HT1080 (cell line): ENCODE data around the gene CAMK2D. TPM values are rescaled to one million over a fixed set of nuclear protein-coding genes. Genes with fewer than 3 reads are reported as not detected.

Source experiments
- DNase-seq: peaks from one replicate; pipeline ENCODE4 v3.0.0-alpha.2; 2015; ENCODE audit warnings: low read depth
- total RNA-seq: library from RNA; depleted of rRNA; stranded (reverse); fragments of >200 nt; shearing (Covaris generic); gene quantifications from 2 replicates; pipeline ENCODE4 v1.2.3, GENCODE V29; 2014

Gene CAMK2D
- total RNA-seq, 1 experiment from 2014 or later: 10.6 TPM

DNA sequence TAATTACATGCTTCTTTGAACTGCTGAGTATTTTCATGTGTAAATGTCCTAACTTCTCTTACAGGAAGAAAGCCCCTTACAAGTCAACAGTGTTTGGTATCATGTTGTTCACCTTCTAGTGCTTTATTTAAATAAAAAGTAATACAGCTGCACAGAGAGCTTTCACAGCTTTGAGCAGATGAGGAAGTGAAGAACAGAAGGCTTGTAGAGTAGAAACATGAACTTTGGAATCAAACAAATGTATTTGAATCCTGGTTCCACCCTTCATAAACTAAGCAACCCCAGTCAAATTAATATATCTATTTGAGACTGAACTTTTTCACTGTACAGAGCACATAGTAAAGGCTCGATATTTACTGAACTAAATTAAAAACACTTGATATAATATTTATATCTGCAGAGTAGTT lies 120.5 kb downstream of the CAMK2D start:
- no peak for DNase-seq

DNA sequence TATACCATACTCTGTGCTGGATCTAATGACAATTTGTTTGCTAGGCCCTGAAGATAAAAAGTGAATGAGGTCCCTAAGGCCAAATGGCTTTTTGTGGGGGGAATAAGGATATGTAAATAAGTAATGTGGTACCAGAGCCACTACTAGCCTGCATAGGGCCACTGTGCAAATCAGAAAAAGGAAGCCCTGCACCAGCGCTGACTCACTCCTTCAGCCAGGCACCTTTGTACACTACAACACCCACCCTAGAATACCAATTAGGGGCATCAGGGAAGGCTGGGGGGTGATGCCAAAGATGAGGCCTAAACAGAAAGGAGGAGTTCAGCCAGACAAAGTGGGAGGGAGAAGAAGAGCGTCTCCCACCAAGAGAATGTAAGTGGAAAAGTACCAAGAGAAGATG lies 122.2 kb downstream of the CAMK2D start:
- no peak for DNase-seq

DNA sequence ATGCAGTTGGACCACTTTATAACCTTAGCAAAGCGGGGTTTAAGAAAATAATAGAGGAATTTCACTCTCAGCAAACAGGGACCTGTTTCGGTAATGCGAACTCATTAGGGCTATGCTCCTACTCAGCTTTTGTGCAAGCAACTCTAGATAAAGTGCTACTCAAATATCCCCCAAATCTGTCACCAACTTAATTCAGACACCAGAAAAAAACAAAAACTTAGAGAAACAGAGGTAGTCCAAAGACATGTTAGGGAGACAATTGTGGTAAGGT lies 123.0 kb downstream of the CAMK2D start:
- DNase-seq: no peak

GRCh38 chr4:113637823-113638561 lies 123.5 kb downstream of the CAMK2D start:
- DNase-seq: no peak

- peak; percentile 32 for DNase-seq
These were observed 124.2 kb downstream of the CAMK2D start for GRCh38 chr4:113637363-113637762.

GRCh38 chr4:113636877-113637276 lies 124.7 kb downstream of the CAMK2D start:
- DNase-seq: peak; percentile 73

GRCh38 chr4:113636438-113636818 lies 125.1 kb downstream of the CAMK2D start:
- DNase-seq: peak; percentile 6

GRCh38 chr4:113635739-113636437 lies 125.7 kb downstream of the CAMK2D start:
- DNase-seq: peak; percentile 4

DNA sequence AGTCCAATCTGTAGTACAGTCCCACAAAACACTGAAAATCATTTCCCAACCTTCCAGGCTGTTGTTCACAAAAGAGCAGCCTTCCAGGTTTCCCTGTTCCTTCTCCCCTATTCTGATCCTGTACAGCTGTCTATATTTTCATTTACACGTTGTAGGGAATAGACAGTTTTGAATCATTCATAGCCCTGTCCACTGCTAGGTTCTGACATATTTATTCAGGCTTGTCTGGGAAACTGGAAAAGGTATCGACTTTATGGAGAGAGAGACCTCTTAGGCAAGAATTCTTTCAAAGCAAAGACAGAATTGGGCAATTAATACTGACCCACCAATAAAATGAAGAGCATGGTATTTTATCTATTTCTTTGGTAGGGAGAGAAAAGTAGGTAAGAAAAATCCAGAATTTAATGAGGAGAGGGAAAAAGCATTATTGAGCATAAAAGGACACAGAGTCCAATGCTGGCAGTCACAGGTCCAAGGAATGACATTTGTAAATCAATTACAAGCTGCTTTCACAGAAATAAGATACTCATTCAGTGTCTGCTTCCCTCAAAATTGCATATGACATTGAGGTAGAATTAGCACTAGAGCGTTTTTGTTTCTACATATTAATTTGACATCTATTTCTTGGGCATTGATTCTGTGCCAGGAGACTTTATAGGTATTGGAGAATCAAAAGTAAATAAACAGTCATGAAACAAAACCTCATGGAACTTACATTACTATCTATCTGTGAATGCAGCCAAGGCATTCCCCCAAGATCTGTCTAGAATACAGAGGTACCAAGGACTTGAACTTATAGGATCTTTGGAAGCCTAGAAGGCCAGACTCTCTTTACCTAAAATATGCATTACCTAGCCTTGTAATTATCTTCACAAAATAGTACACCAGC lies 127.2 kb downstream of the CAMK2D start:
- no peak for DNase-seq

DNA sequence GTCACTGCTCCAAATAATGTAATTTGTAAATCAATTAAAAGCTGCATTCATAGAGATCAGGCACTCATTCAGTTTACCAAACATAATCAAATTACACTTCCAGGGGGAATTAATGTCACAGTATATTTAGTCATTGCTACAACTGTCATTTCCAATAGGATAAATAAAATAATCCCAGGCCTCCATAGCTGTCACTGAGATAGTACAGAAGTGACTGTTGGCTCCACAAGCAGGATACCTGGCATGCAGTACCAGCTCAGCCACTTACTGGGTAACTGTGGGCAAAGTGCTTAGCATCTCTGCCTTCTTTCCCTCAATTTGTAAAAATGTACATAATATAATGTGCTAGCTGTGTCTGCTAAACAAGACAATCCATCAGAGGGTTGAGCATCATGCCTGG lies 128.1 kb downstream of the CAMK2D start:
- DNase-seq: no peak

DNA sequence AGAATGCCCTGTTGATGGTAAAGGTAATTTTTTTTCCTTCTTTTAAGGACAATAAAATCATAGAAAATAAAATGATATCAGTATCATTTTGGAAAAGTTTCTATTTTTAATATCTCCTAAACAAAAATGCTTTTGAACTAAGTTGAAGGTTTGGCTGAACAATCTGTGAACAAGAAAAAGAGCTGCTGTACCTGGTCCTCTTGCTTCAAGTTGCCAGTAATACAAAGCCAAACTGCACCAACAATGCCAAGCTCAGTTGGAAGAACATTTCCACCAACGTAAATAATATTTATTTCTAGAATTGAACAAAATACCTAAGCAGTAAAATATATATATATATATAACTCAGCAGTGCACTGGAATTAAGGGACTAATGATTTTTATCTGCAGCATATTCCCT lies 132.8 kb downstream of the CAMK2D start:
- DNase-seq: no peak

GRCh38 chr4:113627321-113627720 lies 134.2 kb downstream of the CAMK2D start:
- DNase-seq: no peak

- no peak for DNase-seq
These were observed 135.6 kb downstream of the CAMK2D start for GRCh38 chr4:113625902-113626301.

DNA sequence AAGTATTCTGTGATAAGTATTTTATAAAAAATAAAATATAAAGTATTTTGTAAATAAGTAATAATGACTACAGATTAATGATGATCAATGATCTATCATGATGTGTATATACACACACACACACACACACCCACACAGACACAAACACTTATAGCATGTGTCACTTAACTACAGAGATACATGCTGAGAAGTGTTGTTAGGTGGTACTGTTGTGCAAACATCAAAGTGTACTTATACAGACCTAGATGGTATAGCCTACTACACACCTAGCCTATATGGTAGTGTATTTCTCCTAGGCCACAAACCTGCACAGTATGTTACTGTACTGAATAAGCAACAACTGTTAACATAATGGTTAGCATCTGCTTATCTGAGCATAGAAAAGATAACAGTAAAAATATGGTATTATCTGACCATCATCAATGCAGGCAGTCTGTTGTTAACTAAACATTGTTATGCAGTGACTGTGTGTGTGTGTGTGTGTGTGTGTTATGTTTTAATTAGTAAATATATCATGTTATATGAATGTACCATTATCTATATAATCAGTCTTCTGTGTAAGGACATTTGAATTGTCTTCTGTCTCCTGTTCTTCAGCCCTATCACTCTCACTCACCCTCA lies 138.2 kb downstream of the CAMK2D start:
- no peak for DNase-seq

GRCh38 chr4:113621633-113622032 lies 139.9 kb downstream of the CAMK2D start:
- no peak for DNase-seq

GRCh38 chr4:113620032-113620431 lies 141.5 kb downstream of the CAMK2D start:
- no peak for DNase-seq

- DNase-seq: no peak
These were observed 142.0 kb downstream of the CAMK2D start for GRCh38 chr4:113619526-113619925.

DNA sequence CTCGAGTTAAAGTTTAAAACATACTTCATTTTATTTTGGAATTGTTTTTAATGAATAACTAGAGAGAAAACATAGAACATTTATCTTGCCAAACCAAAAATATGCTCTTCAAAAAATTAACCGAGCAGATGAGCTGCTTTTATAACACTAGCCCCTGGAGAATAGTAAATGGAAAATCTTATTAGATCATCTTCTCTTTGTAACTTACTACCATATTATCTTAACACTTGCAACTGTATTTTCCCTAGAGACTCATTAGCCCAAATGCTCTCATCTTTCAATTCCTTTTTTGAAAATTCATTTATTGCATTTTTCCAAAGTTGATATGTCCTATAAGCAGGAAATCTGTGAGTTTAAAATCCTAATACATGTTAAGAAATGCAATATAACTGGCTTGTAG lies 143.3 kb downstream of the CAMK2D start:
- DNase-seq: no peak

DNA sequence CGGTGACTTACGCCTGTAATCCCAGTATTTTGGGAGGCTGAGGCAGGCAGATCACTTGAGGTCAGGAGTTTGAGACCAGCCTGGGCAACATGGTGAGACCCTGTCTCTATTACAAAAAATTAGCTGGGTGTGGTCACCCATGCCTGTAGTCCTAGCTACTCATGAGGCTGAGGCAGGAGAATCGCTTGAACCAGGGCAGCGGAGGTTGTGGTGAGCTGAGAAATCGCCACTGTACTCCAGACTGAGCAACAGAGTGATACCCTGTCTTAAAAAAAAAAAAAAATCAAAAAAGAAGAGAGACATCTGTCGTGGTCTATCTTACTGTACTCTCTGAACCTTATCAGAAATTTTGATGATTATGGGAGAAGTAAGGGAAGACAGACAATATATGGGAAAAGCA lies 144.3 kb downstream of the CAMK2D start:
- no peak for DNase-seq

- DNase-seq: no peak
These were observed 145.1 kb downstream of the CAMK2D start for GRCh38 chr4:113616443-113616842.

GRCh38 chr4:113614414-113614813 lies 147.1 kb downstream of the CAMK2D start:
- DNase-seq: no peak

DNA sequence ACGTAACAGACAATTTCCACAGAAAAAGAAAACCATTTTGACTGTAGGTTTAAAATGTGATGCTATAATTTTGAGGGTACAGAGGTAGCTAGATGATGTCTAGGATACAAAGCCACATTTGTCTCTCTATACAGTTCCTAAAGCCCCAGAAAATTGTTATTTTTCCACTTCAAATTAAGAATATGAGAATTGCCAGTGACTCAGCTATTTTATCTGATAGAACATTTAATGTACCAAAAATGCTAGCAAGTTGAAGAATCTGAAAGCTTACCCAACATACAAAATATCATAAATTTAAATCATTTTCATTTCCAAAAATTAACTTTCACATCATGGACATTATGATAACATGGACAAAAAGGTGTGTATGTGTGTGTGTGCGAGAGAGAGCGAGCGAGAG lies 148.0 kb downstream of the CAMK2D start:
- DNase-seq: no peak
